NOMO-1 treated with dmso at 0.1 percent for 144 hours (cell line): Measurements from ENCODE around the gene PARL.
A peak's percentile ranks its signal among the peaks of the same experiment; 100 is the strongest.

Experiments
- DNase-seq: peaks from one replicate; lab custom pipeline; 2025; ENCODE audit not compliant: unreplicated experiment; lab: John Stamatoyannopoulos, UW

Gene PARL

GRCh38 chr3:183854318-183855035 is 30.2 kb downstream of the PARL start:
- peak; percentile 28 for DNase-seq

GRCh38 chr3:183845608-183846288 is 38.9 kb downstream of the PARL start:
- DNase-seq: no peak

- DNase-seq: no peak
Observed at GRCh38 chr3:183845090-183845489, 39.6 kb downstream of the PARL start.

- DNase-seq: no peak
Observed at GRCh38 chr3:183844606-183845005, 40.1 kb downstream of the PARL start.

- DNase-seq: no peak
Observed at GRCh38 chr3:183839751-183840150, 44.9 kb downstream of the PARL start.

- DNase-seq: no peak
Observed at GRCh38 chr3:183837894-183838293, 46.8 kb downstream of the PARL start.

- no peak for DNase-seq
Observed at GRCh38 chr3:183837390-183837789, 47.3 kb downstream of the PARL start.

GRCh38 chr3:183833516-183833915 is 51.2 kb downstream of the PARL start:
- no peak for DNase-seq

- no peak for DNase-seq
Observed at GRCh38 chr3:183830187-183830586, 54.5 kb downstream of the PARL start.

- DNase-seq: no peak
Observed at GRCh38 chr3:183829466-183829865, 55.2 kb downstream of the PARL start.

- no peak for DNase-seq
Observed at GRCh38 chr3:183828538-183828870, 56.2 kb downstream of the PARL start.

- no peak for DNase-seq
Observed at GRCh38 chr3:183827809-183828537, 56.7 kb downstream of the PARL start.

- DNase-seq: no peak
Observed at GRCh38 chr3:183826448-183827250, 58.0 kb downstream of the PARL start.

- DNase-seq: peak; percentile 71
Observed at GRCh38 chr3:183825456-183826161, 59.1 kb downstream of the PARL start, which contains the start of gene MAP6D1. MAP6D1 (minus strand) TSS chr3:183825577; CDS start chr3:183825547, 30 bp downstream.

- no peak for DNase-seq
Observed at GRCh38 chr3:183824761-183825455, 59.8 kb downstream of the PARL start.

GRCh38 chr3:183823963-183824362 is 60.7 kb downstream of the PARL start:
- no peak for DNase-seq

- no peak for DNase-seq
Observed at GRCh38 chr3:183822631-183823030, 62.0 kb downstream of the PARL start.

GRCh38 chr3:183819831-183820230 is 64.8 kb downstream of the PARL start:
- no peak for DNase-seq

GRCh38 chr3:183818706-183819624 is 65.7 kb downstream of the PARL start:
- no peak for DNase-seq
